PFSK-1 (cell line): ENCODE results near the gene ADAMTS2.

ENCODE experiments used
- FOXP2 ChIP-seq: optimal IDR thresholded peaks from 2 replicates; pipeline ENCODE3; 2011; ENCODE audit warnings: borderline replicate concordance, control low read depth, inconsistent platforms; ENCODE audit not compliant: insufficient read depth; ENCODE audit errors: extremely low read length, extremely low read depth
- POLR2AphosphoS5 ChIP-seq: IDR thresholded peaks from 2 replicates; pipeline ENCODE4 v1.6.1; 2012; ENCODE audit warnings: low read depth, mild to moderate bottlenecking, control low read depth, low read length, moderate library complexity
- SIN3A ChIP-seq: IDR thresholded peaks from 2 replicates; pipeline ENCODE4 v1.6.1; 2012; ENCODE audit warnings: mild to moderate bottlenecking, low read length, moderate library complexity, borderline replicate concordance; ENCODE audit not compliant: insufficient read depth
- TAF1 ChIP-seq: IDR thresholded peaks from 2 replicates; pipeline ENCODE4 v1.6.1; 2012; ENCODE audit warnings: low read length, control low read depth, borderline replicate concordance; ENCODE audit not compliant: insufficient read depth
- TF ChIP-seq, protein P1 (sequence below), 2 experiments: IDR thresholded peaks; 2 replicates each; pipeline versions ENCODE4 v1.6.1 to v1.8.0; 2011 to 2012; ENCODE audit warnings: low read depth in 2 of 2, low read length in 2 of 2, control low read depth in 1 of 2, inconsistent platforms in 1 of 2, mild to moderate bottlenecking in 1 of 2, moderate library complexity in 1 of 2; ENCODE audit not compliant: insufficient read depth in 1 of 2

The ADAMTS2 gene

GRCh38 chr5:179270581-179271427 is 74.5 kb downstream of the ADAMTS2 start:
- TF ChIP-seq, protein P1, sequence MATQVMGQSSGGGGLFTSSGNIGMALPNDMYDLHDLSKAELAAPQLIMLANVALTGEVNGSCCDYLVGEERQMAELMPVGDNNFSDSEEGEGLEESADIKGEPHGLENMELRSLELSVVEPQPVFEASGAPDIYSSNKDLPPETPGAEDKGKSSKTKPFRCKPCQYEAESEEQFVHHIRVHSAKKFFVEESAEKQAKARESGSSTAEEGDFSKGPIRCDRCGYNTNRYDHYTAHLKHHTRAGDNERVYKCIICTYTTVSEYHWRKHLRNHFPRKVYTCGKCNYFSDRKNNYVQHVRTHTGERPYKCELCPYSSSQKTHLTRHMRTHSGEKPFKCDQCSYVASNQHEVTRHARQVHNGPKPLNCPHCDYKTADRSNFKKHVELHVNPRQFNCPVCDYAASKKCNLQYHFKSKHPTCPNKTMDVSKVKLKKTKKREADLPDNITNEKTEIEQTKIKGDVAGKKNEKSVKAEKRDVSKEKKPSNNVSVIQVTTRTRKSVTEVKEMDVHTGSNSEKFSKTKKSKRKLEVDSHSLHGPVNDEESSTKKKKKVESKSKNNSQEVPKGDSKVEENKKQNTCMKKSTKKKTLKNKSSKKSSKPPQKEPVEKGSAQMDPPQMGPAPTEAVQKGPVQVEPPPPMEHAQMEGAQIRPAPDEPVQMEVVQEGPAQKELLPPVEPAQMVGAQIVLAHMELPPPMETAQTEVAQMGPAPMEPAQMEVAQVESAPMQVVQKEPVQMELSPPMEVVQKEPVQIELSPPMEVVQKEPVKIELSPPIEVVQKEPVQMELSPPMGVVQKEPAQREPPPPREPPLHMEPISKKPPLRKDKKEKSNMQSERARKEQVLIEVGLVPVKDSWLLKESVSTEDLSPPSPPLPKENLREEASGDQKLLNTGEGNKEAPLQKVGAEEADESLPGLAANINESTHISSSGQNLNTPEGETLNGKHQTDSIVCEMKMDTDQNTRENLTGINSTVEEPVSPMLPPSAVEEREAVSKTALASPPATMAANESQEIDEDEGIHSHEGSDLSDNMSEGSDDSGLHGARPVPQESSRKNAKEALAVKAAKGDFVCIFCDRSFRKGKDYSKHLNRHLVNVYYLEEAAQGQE (IDR thresholded peaks at IDR 0.05; ENCODE audit: insufficient read depth in 1 of 2, low read depth in 2 of 2, low read length in 2 of 2), result no peak
- TF ChIP-seq TAF1 (no peak), POLR2AphosphoS5 (no peak), FOXP2 (no peak), SIN3A (no peak)

DNA sequence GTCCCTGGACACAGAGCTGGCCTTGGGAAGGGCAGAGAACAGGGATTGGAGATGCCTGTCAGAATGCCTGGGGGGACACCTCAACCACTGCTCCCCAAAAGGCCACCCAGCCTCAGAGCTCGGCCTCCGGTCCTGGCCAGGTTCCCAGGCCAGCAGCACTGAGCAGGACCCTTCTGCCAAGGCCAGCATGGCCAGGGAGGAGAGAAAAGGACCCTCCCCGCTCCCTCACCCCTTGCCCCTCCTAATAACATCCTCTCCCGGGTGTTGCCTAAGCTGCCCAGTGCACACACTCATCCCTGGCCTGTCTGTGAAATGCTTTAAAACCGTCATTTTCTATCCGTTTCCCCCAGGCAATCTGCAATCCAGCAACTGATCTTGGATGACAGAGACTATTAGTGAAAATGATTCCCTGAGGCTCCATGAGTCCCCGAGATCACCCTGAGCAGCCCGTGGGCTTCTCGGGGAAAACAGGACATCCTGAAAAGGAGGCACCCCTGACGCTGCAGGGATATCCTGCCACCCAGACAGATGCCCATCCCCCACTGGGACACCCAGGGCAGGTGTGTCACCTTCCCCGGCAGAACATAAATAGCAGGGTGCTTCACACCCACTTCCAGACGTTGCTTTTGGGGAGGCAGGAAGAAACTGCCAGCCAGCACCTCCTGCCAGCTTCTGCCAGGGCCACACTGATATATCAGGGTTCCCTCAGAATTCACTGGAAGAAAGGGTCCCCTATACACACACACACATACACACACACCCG is 75.3 kb downstream of the ADAMTS2 start:
- TF ChIP-seq POLR2AphosphoS5, result no peak
- TF ChIP-seq, protein P1 (IDR thresholded peaks at IDR 0.05; ENCODE audit: insufficient read depth in 1 of 2, low read depth in 2 of 2, low read length in 2 of 2), result no peak
- no peak for TF ChIP-seq TAF1
- TF ChIP-seq FOXP2, result no peak
- no peak for TF ChIP-seq SIN3A

DNA sequence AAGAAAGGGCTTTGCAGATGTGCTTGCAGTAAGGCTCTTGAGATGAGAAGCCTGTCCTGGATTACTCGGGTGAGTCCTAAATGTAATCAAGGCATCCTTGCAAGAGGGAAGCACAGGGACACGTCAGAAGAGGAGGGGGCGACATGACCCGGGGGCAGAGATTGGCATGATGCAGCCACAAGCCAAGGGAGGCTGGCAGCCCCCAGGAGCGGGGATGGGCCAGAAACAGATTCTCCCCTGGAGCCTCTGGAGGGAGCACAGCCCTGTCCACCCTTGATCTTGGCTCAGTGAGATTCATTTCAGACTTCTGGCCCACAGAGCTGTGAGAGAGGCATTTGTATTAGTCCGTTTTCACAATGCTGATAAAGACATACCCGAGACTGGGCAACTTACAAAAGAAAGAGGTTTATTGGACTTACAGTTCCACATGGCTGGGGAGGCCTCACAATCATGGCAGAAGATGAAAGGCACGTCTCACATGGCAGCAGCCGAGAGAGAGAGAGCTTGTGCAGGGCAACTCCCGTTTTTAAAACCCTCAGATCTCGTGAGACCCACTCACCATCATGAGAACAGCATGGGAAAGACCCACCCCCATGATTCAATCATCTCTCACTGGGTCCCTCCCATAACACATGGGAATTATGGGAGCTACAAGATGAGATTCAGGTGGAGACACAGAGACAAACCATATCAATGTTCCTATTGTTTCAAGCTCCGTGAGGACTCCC is 76.1 kb downstream of the ADAMTS2 start:
- TF ChIP-seq, protein P1 (IDR thresholded peaks at IDR 0.05; ENCODE audit: insufficient read depth in 1 of 2, low read depth in 2 of 2, low read length in 2 of 2), result no peak
- no peak for TF ChIP-seq POLR2AphosphoS5
- TF ChIP-seq FOXP2, result no peak
- no peak for TF ChIP-seq SIN3A
- TF ChIP-seq TAF1, result no peak

DNA sequence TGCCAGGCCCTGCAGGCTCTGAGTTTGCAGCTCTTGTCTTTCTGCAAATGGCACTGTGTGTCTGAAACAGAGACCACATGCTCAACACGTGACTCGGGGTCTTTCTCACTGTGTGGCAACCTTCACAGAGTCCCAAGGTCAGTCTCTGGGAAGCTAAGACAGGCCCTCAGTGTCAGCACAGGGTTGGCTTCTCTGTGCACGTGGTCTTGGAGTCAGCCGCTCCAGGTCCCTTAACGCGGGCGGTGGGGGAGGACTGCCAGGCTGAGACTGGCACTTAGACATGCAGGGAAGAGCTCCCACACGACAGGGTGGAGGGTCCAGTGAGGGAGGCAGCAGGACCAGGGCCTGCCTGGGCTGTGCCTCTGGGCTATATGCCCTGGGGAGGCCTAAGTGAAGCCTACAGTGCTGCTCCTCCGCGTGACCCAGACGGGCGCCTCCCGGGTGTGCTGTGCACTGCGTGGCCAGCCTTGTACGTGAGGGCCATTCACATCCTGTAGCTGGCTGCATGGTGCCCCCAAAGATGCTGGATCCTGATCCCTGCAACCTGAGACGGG is 76.8 kb downstream of the ADAMTS2 start:
- TF ChIP-seq TAF1 (no peak), SIN3A (no peak), FOXP2 (no peak), POLR2AphosphoS5 (no peak)
- TF ChIP-seq, protein P1 (IDR thresholded peaks at IDR 0.05; ENCODE audit: insufficient read depth in 1 of 2, low read depth in 2 of 2, low read length in 2 of 2), result no peak
